HuH-7 (cell line): ENCODE data around the gene ACOXL.

Experiments used
- DNase-seq: peaks from one replicate; pipeline ENCODE4 v3.0.0; 2011; ENCODE audit warnings: low spot score

Gene ACOXL

DNA sequence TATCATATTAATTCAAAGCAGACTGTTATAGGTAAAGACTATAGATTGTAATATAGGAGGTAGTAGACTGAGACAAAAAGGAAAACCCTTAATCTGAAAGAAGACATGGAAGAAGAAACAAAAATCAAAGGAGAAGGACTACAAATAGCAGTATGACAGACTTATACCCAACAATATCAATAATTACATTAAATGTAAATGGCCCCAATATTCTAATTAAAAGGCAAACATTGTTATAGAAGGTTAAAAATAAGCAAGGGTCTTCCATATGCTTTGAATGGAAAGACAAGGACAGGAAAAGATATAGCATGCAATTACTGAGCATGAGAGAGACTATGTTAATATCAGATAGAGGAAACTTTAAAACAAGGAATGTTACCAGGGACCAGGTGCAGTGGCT is 278.8 kb downstream of the ACOXL start:
- DNase-seq = no peak

DNA sequence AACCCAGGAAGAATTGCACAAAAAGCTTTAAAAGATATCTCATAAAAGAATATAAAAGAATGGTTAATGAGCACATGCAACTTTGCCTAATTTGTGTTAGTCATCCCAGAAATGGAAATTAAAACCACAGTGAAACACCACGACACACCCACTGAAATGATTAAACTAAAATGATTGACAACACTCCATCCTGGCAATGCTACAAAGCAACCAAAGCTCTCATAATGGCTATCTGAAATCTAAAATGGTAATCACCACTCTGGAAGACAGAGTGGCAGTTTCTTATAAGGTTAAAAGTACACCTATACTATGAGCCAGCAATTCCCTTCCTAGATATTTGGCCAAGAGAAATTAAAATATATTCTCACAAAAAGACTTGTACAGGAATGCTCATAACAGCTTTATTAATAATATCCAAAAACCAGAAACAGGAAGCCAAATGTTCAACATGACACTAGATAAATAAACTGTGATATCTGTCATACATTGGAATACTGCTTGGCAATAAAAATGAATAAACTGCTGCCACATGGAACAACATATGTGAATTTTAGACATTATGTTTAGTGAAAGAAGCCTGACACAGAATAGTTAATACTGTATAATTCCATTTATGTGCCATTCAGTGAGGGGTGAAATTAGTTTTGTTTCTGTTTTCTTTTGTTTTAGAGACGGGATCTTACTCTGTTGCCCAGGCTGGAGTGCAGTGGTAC is 283.1 kb downstream of the ACOXL start:
- no peak for DNase-seq

DNA sequence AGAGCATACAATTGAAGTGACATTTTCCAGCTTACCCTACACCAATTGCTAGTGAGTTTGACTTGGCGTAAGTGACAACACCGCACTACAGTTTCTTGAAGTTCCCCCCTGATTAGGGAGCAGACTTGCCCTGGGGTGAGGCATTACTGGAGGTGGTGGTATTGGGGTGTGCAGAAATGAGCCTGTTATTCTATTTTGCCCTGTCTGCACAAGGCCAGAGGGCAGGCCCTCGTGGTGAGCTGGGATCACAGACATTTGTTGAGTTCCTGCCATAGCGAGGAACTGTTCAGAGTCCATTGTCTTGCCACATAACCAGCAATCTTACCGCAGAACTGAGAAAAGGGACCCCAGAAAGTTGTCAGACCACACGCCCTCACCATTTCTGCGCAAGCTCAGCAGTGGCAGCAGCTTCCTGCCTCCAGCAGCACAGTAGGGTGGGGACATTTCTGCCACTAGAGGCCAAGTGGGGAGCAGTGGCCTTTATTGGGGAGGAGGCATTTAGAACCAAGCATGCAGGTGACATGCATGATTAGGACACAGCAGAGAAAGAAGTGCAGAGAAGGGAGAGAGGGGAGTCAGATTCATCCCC is 284.8 kb downstream of the ACOXL start:
- DNase-seq = no peak

DNA sequence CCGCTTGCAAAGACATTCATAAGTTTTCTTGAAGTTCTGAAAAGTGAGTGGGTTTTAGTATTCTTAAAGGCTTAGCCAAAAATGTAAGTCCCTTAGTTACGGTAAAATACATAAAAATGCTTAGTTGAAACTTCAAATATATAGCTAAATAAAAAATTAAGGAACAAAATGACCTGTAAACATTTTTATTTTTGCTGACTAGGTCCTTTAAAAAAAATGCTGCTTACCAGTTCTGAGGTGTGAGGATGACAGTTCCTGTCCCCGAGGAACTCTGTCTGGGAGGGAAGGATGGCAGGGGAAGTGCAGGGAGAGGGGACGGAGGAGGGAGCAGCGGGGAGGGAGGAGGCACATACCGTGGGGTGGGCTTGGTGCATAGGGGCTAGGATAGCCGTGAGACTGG is 285.5 kb downstream of the ACOXL start:
- DNase-seq = no peak

DNA sequence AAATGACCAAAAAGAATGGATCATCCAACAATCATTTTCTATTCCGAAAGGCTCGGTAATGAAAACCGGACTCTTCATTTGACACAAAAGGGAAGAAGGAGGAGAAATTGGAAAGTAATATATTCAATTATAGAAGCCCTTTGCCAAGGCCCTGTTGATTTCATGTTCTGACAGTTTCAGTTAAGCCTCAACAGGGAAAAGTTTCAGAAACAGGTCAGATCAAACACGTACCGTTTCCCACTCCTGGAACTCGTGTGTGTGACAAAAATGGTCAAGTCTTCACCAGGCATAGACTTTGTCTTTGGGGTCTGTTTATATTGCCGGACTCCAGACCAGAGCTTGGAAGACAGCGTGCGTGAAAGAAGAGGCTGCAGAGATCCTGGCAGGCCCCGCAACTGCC is 287.0 kb downstream of the ACOXL start:
- DNase-seq = no peak

DNA sequence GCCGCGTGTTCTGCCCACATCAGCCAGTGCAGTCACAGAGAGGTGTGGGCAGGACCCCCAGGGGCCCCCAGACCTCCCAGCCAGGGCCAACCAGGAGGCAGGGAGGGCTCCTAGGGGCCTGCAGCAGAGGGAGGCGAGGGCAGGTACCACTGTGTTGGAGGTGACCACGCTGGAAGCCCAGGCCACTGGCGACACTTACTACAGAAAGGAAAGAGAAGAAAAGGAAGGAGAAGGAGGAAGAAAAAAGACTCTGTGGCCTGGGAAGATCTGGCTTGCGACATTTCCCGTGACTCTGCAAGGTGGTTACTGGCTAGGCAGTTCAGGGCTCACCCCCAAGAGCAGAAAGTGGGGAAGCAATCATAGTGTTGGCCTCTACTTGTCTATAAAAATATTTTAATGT is 290.3 kb downstream of the ACOXL start:
- no peak for DNase-seq

DNA sequence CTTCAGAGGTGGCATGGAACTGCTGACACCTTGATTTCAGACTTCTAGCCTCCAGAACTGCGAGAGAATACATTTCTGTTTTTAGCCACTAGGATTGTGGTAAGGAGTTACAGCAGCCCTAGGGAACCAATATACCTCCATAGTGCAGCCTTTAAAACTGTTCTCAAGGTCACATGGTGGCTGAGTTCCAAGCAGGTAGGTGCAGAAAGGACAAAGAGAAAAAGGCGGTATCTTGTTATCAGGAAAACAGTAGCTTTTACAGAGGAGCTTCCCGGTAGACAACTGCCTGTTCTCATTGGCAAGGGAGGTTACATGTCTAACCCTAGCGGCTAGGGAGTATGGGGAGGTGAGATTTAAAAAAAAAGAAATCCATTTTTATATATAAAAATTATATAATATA is 292.1 kb downstream of the ACOXL start:
- DNase-seq = no peak

DNA sequence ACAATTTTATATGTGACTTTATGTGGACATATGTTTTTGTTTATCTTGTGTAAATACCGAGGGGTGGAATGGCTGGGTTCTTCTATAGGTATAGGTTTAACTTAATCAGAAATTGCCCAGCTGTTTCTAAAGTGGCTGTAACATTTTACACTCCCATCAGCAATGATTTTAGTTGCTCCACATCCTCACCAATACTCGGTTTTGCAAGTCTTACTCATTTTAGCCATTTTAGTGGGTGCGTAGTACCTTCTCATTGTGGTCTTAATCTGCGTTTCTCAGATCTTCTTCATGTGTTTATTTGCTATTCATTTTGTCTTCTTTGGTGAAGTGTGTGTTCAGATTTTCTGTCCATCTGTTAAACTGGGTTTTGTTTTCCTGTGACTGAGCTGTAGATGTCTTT is 292.9 kb downstream of the ACOXL start:
- DNase-seq = no peak

DNA sequence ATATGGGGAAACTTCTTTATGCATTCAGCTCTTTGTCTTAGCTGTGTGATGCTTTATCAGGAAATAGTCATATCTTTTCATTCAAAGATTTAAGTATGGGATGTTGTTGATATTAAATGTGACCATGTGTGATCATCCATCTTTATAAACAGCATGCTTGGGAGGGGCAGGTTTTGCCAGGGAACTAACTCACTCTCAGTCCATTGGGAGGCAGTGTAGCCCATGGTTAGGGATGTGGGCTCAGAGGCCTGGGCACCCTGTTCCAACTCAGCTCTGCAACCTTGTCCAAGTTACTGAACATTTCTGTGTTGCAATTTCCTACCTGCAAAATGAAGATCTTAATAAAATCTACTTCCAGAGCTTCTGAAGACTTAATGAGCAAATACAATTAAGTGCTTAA is 296.3 kb downstream of the ACOXL start:
- no peak for DNase-seq

DNA sequence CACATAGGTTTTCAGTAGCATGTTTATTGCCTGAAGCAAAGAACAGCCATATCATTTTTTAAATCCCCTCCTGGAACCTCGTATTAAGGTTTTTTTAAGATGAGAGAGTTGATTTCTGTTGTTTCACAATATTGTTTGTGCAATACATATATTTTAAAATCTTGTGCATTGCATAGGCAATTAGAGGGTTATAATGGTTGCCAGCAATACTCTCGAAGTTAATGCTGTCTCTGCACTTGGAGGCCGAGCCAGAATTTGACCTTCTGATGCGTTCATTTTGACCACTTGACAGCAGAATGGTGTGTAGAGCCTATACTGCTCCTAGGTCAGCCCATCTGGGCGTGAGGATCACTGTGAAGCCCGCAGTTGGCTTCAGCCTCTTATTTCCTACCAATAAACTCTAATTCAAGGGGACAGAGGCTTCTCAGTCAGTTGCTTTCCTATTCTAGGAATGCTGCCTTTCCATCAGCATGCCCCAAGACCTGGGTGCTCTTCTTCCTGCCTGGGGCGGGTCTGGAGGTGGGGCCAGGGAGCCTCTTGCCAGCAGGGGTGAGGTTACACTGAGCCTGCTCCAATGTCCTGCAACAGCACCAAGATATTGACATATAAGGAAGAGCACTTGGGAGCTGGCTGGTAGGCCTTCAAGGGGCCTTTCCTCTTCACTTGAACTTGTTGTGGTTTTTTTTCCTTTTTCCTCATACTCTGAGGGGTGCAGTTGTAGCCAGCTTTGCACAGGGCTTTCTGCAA is 297.0 kb downstream of the ACOXL start:
- DNase-seq = no peak

DNA sequence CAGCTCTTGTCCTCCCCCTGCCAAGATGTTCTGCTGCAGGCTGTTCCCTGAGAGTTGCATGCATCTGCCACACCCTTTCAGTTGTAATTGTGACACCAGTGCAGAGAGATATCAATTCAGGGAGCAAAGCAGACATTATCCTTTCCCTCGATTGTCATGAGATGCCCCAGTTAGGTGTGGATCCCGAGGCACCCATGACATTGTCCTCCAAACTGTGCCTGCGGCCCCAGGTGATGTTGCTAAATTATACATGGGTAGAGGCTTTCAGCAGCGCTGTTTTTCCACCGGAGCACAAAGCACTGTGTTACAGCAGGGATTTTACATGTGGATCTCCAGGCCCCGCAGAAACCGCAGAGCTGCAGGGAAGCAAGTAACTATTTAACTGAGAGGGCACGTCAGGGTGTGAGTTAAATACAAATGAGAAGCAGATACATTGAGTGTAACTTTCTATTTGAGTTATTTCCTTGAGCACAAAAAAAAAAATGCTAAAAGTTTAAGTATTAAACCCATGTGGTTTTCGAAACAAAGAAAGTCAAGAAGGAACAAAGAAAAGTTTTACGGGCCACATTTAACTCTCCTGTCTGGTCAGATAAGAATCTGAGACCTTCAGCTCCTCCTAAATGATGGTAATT is 298.0 kb downstream of the ACOXL start:
- no peak for DNase-seq

DNA sequence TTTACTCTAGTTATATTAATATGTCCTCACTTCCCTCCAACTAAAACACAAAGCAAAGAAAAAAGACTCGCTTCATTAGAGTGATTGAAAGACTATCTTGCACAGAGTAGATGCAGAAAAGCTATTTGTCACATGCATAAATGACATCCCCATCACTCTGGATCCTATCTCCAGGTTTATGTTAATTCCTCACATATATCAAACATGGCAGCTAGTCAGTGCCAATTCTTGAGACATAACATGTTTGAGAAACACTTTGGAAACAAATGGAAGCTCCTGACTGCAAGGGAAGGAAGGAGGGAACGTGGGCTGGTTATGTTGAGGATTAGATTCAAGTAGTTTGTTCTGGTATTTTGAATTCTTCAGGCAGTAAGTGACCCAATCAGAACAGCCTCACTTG is 298.6 kb downstream of the ACOXL start:
- no peak for DNase-seq

DNA sequence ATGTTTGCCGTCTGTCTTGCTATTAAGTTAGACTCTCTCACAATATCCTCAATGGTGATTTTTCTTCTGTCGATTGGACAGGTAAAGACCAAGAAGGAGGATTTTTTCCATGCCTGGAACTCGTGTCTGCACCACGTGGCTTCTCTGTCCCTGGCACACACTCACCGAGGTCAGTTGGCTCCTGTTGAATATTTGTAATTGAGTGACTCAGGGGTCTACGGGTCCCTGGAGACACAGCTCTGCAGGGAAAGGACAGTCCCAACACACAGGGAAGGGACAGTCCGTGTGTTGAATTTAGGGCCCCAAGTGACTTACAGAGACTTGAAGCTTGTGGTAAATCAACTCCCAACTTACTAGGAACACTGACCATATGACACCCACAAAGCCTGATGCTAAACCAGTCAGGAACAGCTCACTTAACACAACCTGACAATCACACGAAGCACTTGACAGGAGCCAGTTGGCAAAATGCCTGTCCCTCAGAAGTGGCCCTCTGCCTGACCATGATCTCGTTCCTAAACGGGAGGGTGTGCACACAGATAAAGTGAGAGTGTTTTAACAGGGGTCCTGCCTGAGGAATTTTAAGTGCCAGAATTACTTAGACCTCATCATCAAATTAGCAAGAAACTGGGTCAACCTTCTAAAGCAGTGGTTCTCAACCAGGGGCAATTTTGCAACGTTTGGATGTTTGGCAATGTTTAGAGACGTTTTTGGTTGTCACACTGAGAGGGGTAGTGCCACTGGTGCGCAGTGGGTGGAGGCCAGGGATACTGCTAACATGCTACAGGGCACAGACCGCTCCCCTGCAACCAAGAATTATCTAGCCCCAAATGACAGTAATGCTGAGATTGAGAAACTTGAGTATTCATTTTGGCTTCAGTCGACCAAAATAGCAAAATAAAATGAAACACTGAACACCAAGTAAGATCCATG is 299.4 kb downstream of the ACOXL start:
- DNase-seq = no peak

DNA sequence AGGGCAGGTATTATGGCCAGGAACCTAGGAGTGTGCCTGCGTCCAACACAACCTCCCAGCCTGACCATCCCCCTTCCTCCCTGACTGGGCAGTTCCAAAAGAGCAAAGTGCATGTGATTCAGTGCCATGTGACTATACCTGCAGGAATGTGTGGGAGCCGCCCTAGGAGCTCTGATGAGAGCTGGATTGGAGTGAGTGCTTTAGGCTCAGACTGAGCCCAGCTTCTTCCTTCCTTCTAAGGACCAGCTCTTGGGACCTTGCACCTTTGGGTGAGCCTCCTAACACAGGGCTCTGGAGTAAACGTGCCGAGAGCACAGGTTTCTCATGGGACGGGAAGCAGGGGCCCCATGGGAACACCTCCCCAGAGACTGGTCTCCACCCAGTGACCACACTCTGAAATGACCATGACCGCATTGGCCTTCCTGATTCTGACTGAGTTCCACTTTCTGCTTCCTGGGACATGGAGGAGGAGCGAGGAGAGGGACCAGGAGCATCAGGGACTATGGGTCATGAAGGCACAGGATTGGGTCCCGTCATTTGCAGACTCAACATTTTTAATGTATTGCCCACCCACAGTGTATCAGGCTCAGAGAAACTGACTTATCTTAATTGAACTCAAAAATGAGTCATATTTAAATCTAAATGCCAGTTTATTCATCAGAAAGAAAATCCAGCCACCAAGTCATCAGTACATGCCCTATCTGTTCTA is 300.5 kb downstream of the ACOXL start:
- DNase-seq = peak; percentile 39

DNA sequence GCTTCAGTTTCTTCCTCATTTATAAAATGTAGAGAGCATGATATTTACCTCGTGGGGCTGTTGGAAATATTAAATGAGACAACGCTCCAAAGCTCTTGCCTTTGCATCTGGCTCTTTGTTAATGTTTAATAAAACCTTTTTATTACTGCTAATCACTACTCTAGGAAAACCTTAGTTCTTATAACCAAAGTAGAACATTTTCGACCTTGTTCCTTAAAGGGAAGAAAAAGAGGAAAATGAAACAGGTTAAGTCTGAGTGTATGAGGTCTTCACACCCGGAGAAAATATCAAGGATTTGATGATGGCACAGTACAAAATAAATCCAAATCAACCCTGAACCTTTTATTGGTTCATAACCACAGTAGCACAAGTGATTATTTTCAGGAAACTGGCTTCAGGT is 301.8 kb downstream of the ACOXL start:
- DNase-seq = no peak

DNA sequence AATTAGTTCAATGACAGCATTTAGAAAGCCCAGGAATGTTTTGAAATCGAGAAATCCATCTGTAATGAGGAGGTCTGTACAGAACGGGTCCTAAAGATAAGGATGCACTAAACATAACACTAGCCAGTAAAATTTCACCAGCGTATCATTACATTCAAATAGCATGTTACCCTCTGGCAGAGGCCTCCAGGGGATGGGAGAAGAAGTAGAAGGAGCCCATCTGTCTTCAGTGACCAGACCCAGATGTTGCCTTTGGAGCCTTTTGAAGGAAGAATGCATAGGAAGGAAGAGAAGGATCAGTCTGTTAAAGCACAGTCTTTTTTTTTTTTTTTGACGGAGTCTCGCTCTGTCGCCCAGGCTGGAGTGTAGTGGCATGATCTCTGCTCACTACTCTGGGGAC is 302.2 kb downstream of the ACOXL start:
- no peak for DNase-seq

DNA sequence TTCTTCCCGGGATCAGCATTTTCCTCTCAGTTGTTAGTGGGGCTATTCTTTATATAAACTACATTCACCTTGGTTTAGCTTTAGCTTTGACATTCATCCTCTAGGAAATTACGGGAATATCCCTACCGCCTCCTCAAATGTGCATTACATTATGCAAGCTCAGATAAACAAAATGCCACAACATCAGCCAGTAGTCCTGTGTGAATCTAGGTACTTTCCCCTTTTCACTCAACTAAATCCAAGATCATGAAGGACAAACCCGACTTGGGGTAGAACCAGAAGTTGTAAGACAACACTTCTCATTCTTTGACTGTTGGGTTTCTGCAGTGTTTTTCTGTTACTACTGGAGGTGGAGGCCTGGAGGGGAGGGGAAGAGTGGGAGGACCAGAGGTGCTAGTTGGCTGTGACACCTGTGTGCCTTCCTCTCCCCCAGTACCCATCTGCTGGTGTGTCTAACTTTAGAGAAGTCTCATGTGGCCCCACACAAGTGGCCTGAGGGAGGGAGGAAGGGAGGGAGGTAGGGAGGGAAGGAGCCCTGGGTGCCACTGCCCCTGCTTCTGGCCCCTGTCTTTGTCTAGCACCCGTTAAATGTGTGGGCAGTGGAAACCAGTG is 303.6 kb downstream of the ACOXL start:
- DNase-seq = no peak

DNA sequence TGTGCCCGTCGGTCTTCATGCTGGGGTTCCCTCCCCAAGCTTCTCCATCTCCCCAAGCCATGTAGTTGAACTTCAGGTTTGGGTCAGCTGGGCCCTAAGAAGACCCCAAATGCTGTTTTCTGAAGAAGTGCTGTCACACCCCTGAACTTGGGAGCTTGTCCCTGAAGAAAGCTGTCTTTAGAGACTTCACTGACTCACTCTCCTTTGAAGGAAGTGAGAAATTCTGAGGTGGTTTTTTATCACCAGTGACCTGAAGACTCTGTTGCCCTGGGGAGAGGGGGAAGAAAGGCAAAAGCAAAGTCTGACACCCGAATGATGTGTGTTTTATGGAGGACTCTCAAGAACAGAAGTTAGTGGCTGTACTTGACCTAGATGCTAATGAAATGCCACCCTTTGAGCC is 304.8 kb downstream of the ACOXL start:
- DNase-seq = no peak

DNA sequence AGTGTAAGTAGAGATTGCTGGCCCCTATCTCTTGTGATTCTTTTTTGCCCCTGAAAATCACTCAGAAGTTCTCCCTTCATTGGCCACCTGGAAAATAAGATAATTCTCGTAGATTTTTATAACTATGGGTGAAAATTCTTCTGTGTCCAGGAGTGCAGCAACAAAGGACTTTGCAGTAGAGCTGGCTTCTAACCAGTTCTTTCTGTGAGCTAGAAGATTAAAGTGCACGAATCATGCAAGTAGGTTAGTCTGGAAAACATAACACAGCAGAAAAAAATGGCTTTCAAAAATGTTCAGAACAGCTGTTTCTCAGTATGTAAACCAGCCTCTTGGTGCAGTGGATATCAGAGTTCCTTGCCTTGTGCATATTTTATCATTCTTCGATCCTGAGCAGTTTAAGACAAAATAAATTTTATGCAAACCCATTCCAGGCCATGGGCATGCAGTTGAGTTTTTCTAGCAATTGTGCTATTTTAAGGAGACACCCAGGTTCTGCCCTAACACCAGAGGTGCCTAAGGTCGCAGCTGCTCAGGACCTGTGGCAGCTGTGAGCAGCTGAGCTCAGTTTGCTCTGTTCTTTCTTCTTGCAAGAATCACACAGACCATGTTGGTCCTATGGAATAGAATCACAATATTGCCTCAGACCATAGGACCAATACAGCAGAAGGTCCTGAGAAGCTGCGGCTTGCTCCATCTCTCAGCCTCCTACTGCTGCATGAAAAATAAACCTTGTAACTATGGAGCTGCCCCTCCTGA is 307.4 kb downstream of the ACOXL start:
- DNase-seq = no peak
